GM12865 (cell line): ENCODE measurements around the gene CREB3L2.

Experiments used
- DNase-seq: peaks from one replicate; pipeline ENCODE4 v3.0.0; 2010; ENCODE audit warnings: low read depth
- H3K4me3 ChIP-seq: 2 replicates; pipeline ENCODE4 v1.5.1; 2011; ENCODE audit warnings: mild to moderate bottlenecking, low read depth, low read length, control low read depth
- CTCF ChIP-seq: IDR thresholded peaks from 2 replicates; pipeline ENCODE4 v1.5.1; 2011; ENCODE audit warnings: low read length, control low read depth, low read depth, inconsistent platforms; ENCODE audit not compliant: insufficient read depth; ENCODE audit errors: missing control alignments

CREB3L2 gene

DNA sequence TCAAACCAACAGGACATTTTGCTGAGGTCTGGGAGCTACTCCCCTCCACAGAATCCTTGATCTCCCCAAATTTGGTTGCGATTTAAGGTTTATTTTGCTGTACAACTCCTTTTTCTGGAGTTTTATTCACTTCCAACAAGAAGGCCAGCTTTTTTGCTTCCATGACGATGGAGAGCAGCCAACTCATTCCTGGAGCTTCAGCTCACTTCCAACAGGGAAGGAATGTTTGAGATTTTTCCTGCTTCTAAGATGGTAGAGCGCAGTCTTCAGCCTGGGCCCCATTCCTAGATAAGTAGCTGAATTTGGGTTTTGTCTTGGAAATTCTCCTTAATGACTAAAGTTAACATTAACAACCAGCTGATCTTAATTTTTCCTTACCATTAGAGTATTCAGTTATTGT is 30.9 kb upstream of the CREB3L2 start:
- no peak for TF ChIP-seq CTCF
- H3K4me3 ChIP-seq = no peak overlapping the region
- DNase-seq = no peak

DNA sequence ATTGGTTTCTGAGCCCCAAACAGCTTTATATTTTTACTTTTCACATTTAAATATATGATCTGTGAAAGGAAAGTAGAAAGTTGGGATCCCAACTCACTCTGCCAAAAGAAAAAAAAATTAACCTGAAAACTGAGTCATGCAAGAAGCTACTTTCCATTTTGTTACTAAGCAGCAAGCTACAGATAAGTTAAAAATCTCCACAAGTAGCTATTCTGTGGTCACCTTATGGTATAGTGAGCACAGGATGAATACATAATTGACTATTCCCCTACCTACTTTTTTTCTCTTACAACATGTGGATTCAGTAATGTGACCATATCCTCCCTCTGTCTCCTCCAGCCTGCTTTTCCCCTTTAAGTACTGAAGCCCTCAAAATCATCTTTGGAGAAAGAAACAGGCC is 30.3 kb upstream of the CREB3L2 start:
- no peak for TF ChIP-seq CTCF
- peak; percentile 45 for DNase-seq
- H3K4me3 ChIP-seq = no peak overlapping the region

DNA sequence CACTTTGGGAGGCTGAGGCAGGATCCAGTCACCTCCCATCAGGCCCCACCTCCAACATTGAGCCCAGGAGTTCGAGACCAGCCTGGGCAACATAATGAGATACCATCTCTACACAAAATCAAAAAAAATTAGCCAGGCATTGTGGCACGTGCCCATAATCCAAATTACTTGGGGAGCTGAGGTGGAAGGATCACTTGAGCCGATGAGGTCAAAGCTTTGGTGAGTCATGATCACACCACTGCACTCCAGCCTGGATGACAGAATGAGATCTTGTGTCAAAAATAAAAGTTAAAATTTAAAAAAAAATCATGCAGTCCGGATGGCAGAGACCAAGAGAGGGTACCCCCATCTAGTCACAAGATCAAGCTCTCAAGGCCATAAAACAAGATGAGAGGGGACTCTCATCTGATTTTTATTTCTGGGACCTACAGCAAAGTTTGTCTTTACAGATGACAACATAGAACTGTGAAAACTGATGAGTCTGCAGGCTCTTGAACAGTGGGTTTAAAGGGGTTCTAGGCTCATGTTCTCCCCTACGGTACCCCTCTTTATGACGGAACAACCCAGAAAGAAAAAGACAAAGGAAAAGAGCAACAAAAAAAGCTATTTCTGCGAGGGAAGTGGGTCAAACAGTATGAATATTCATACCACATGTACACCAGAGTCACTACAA is 28.9 kb upstream of the CREB3L2 start:
- no peak for DNase-seq
- no peak for TF ChIP-seq CTCF
- no peak overlapping the region for H3K4me3 ChIP-seq

- TF ChIP-seq CTCF = no peak
These were observed 28.1 kb upstream of the CREB3L2 start for GRCh38 chr7:138029941-138030340.

DNA sequence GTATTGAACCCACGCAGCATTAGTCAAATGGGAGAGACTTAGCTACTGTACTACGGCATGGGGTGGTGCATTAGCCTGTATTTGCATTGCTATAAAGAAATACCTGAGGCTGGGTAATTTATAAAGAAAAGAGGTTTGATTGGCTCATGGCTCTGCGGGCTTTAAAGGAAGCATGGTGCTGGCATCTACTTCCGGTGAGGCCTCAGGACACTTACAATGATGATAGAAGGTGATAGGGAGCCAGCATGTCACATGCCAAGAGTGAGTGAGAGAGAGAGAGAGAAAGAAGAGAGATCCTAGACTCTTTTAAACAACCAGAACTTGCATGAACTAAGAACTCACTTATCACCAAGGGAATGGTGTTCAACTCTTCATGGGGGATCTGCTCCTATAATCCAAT is 27.2 kb upstream of the CREB3L2 start:
- DNase-seq = no peak
- H3K4me3 ChIP-seq = no peak overlapping the region
- no peak for TF ChIP-seq CTCF

More at GRCh38 chr7:138029941-138030340, 28.1 kb upstream of the CREB3L2 start:
- H3K4me3 ChIP-seq = no peak overlapping the region
- no peak for DNase-seq

- H3K4me3 ChIP-seq = no peak overlapping the region
- no peak for TF ChIP-seq CTCF
- DNase-seq = no peak
These were observed 25.2 kb upstream of the CREB3L2 start for GRCh38 chr7:138027100-138027499.
